Gastrocnemius medialis (tissue), 4 donors: ENCODE measurements around the gene CCDC171. TPM values are rescaled to one million over a fixed set of nuclear protein-coding genes. Genes with fewer than 3 reads are reported as not detected.

Experiments used
- ATAC-seq, 2 donors: fragments of 150-250 bp; one replicate each; pipeline ENCODE4 v1.9.1; 2016
- DNase-seq, 2 donors: peaks; one replicate each; pipeline ENCODE4 v3.0.0-alpha.2; 2019
- H3K27ac ChIP-seq, 4 donors: fragments of 200-600 bp; sonication (generic); 1 replicate in 1 of 4; 2 replicates in 3 of 4; pipeline ENCODE4 v1.5.1; 2016 to 2018; ENCODE audit warnings: mild to moderate bottlenecking in 2 of 4, moderate library complexity in 1 of 4
- H3K27me3 ChIP-seq, 3 donors: fragments of 200-600 bp; sonication (generic) in 2 of 3; 1 replicate in 1 of 3; 2 replicates in 2 of 3; pipeline versions ENCODE4 v1.5.1 to v1.6.0; 2016 to 2019; ENCODE audit warnings: mild to moderate bottlenecking in 1 of 3, moderate library complexity in 1 of 3
- H3K36me3 ChIP-seq, 2 donors: fragments of 200-600 bp; sonication (generic) in 1 of 2; one replicate each; pipeline ENCODE4 v1.5.1; 2017 to 2018
- H3K4me1 ChIP-seq, 2 donors: fragments of 200-600 bp; sonication (generic) in 1 of 2; one replicate each; pipeline ENCODE4 v1.5.1; 2016 to 2017; ENCODE audit warnings: mild to moderate bottlenecking in 2 of 2
- H3K4me3 ChIP-seq, 4 donors: fragments of 200-600 bp; sonication (generic) in 3 of 4; 1 replicate in 1 of 4; 2 replicates in 3 of 4; pipeline ENCODE4 v1.5.1; 2016 to 2019; ENCODE audit warnings: mild to moderate bottlenecking in 2 of 4
- H3K9me3 ChIP-seq, 3 donors: fragments of 200-600 bp; sonication (generic) in 2 of 3; 1 replicate in 1 of 3; 2 replicates in 2 of 3; pipeline ENCODE4 v1.5.1; 2016 to 2019
- POLR2A ChIP-seq, 2 donors: fragments of 450-650 bp; IDR thresholded peaks; one replicate each; pipeline ENCODE4 v1.6.1; 2017; ENCODE audit warnings: antibody characterized with exemption in 2 of 2, mild to moderate bottlenecking in 2 of 2, moderate library complexity in 2 of 2
- in situ Hi-C, 4 donors: fragments of 200-750 bp; cut with MboI; loops; one replicate each; pipeline versions ENCODE4 v1.15.0 to v1.8.0; 2017; ENCODE audit warnings: low sequenced_read_pairs in 4 of 4
- intact Hi-C: fragments of 100-400 bp; cut with DNase I; formaldehyde crosslinking; loops from one replicate; pipeline ENCODE4 v1.15.1; 2023; ENCODE audit warnings: low total_unique reads
- total RNA-seq, 4 donors: library from RNA; depleted of rRNA; stranded (reverse); fragments of >200 nt; gene quantifications; one replicate each; pipeline versions ENCODE4 v1.1.0 to v1.2.3, GENCODE V29; 2016
- TF ChIP-seq, protein P1 (sequence below), 5 experiments: fragments of 450-650 bp in 3 of 5; fragments of 200-600 bp in 2 of 5; sonication (generic) in 2 of 5; IDR thresholded peaks in 4 of 5; conservative IDR thresholded peaks in 1 of 5; 1 replicate in 4 of 5; 2 replicates in 1 of 5; pipeline ENCODE4 v1.5.1; 2016 to 2019; ENCODE audit warnings: antibody characterized with exemption in 5 of 5, mild to moderate bottlenecking in 3 of 5, moderate library complexity in 3 of 5

Gene CCDC171
- total RNA-seq, 4 donors from 2014 or later = 0.61 to 1.7 (median 1.3) TPM

DNA sequence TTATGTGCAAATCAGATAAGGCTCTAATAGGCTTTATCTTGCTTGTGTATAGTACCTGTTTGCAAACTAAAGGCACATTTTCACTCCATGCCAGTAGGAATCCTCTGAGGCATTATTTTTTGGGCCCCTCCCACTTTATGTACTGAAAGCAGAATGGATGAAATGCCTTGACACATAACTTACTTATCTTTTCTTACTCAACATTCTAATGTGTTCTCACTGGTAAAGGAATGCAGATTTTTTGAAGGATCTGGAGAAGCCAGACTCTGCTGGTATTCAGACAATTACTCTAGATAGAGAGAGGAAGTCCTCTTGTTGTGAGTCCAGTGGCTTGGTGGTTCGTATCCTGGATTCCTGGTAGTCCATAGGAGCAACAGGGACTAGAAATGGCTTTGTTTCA is 336.7 kb downstream of the CCDC171 start:
- Histone ChIP-seq H3K27me3 (no peaks in the 10 kb centered on the region), H3K27ac (no peak overlapping the region), H3K36me3 (no peaks in the 10 kb centered on the region), H3K4me3 (no peak overlapping the region), H3K9me3 (no peaks in the 10 kb centered on the region), H3K4me1 (no peaks in the 10 kb centered on the region)
- in situ Hi-C loops = loop anchor here in 1 of 4 donors (25.0 kb wide), 1 partner anchor 1573 kb away; no protein-coding TSS in a partner anchor
- no peak for DNase-seq
- intact Hi-C loops = no loop called here
- no peak for ATAC-seq
- no peak for TF ChIP-seq POLR2A (IDR thresholded peaks at IDR 0.05)
- TF ChIP-seq, protein P1, sequence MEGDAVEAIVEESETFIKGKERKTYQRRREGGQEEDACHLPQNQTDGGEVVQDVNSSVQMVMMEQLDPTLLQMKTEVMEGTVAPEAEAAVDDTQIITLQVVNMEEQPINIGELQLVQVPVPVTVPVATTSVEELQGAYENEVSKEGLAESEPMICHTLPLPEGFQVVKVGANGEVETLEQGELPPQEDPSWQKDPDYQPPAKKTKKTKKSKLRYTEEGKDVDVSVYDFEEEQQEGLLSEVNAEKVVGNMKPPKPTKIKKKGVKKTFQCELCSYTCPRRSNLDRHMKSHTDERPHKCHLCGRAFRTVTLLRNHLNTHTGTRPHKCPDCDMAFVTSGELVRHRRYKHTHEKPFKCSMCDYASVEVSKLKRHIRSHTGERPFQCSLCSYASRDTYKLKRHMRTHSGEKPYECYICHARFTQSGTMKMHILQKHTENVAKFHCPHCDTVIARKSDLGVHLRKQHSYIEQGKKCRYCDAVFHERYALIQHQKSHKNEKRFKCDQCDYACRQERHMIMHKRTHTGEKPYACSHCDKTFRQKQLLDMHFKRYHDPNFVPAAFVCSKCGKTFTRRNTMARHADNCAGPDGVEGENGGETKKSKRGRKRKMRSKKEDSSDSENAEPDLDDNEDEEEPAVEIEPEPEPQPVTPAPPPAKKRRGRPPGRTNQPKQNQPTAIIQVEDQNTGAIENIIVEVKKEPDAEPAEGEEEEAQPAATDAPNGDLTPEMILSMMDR (IDR thresholded peaks at IDR 0.05 in 4 of 5, conservative IDR thresholded peaks at IDR 0.05 in 1 of 5) = no peak

DNA sequence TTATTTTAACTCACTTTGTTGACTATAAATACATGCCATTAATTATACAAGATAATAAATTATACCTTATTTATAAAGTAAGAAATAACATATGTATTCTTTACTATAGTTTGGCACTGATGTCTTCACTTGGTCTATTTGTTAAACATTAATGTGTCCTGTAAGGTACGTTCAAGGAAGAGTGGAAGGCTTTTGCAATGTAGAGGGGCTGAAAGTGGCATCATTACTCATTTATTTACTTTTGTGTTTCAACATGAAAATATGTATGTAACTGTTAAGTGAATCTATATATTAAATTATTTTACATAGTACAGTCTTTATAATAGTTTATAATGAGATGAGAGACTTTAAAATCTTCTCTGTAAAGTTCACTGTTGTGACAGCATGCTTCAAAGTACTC is 348.7 kb downstream of the CCDC171 start:
- DNase-seq = no peak
- intact Hi-C loops = no loop called here

DNA sequence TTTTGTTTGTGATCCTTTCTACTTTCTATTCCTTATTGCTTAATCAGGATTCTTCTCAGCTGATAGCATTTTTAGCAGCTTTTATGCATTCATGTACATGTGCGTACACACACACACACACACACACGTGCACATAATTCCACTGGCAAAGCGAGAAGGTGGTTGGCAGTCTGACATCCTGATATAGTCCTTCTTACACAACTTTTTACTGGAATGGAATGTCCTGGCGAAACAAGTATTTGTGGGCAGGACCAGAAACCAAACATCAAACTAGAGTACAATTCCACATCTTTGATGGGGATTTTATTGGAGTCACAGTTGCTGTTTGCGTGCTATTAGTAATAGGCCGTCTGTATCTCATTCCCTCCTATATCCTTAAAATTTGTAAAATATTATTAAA is 356.5 kb downstream of the CCDC171 start:
- intact Hi-C loops = no loop called here
- no peak for DNase-seq
- H3K27me3 ChIP-seq = no peaks in the 10 kb centered on the region
- in situ Hi-C loops = no loop called here
- no peak overlapping the region for H3K27ac ChIP-seq
- no peak overlapping the region for H3K4me3 ChIP-seq
- H3K9me3 ChIP-seq = peaks cover 0 to 3% (median 0%) of the 10 kb centered on the region in 3 donors
- H3K36me3 ChIP-seq = no peaks in the 10 kb centered on the region
- H3K4me1 ChIP-seq = no peaks in the 10 kb centered on the region
- ATAC-seq = no peak
- TF ChIP-seq, protein P1 (IDR thresholded peaks at IDR 0.05 in 4 of 5, conservative IDR thresholded peaks at IDR 0.05 in 1 of 5) = no peak
- TF ChIP-seq POLR2A (IDR thresholded peaks at IDR 0.05) = no peak

More for the DNA sequence above, 348.7 kb downstream of the CCDC171 start:
- Histone ChIP-seq H3K9me3 (no peaks in the 10 kb centered on the region), H3K4me1 (no peaks in the 10 kb centered on the region), H3K36me3 (no peaks in the 10 kb centered on the region), H3K27me3 (no peaks in the 10 kb centered on the region), H3K4me3 (no peak overlapping the region), H3K27ac (no peak overlapping the region)
- ATAC-seq = no peak
- in situ Hi-C loops = no loop called here
- TF ChIP-seq, protein P1 (IDR thresholded peaks at IDR 0.05 in 4 of 5, conservative IDR thresholded peaks at IDR 0.05 in 1 of 5) = no peak
- no peak for TF ChIP-seq POLR2A (IDR thresholded peaks at IDR 0.05)

DNA sequence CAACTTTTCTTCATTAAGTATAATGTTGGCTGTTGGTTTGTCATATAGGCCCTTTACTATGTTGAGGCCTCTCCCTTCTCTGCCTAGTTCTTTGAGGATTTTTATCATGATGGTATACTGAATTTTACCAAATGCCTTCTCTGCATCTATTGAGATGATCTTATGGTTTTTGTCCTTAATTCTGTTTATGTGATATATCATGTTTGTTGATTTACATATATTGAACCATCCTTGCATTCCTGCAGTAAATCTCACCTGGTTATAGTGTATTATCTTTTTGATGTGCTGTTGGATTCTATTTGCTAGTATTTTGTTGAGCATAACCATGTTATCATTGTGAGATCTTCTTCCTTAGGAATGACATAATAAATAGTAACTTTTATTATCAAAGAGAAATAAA is 362.9 kb downstream of the CCDC171 start:
- in situ Hi-C loops (no loop called here), intact Hi-C loops (loop anchor here (5.0 kb wide), 1 partner anchor 982 kb away; no protein-coding TSS in a partner anchor)
- H3K4me3 ChIP-seq = no peak overlapping the region
- H3K27ac ChIP-seq = no peak overlapping the region
- H3K9me3 ChIP-seq = peaks cover 0 to 3% (median 0%) of the 10 kb centered on the region in 3 donors
- ATAC-seq = no peak
- DNase-seq = no peak
- H3K27me3 ChIP-seq = no peaks in the 10 kb centered on the region
- no peak for TF ChIP-seq POLR2A (IDR thresholded peaks at IDR 0.05)
- TF ChIP-seq, protein P1 (IDR thresholded peaks at IDR 0.05 in 4 of 5, conservative IDR thresholded peaks at IDR 0.05 in 1 of 5) = no peak
- no peaks in the 10 kb centered on the region for H3K4me1 ChIP-seq
- no peaks in the 10 kb centered on the region for H3K36me3 ChIP-seq

DNA sequence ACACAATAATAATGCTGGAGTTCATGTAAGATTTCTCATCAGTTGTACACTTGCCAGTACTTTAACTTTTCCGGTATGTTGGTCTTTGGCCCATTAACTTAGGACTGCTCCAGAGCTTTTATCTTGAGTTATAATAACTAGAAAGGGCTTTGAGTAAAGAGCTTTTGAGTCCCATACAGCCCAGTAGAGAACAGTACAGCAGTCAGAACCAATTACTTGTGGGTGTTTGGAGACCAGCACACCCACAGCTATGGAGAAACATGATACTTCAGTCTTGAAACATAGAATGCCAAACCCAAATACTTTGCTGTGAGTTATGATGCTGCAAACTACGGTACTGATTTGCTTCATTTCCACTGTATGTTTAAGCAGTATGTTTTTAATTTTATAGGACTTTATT is 374.3 kb downstream of the CCDC171 start:
- in situ Hi-C loops = no loop called here
- no peak for TF ChIP-seq POLR2A (IDR thresholded peaks at IDR 0.05)
- TF ChIP-seq, protein P1 (IDR thresholded peaks at IDR 0.05 in 4 of 5, conservative IDR thresholded peaks at IDR 0.05 in 1 of 5) = no peak
- intact Hi-C loops = no loop called here
- Histone ChIP-seq H3K4me1 (no peaks in the 10 kb centered on the region), H3K4me3 (no peak overlapping the region), H3K9me3 (no peaks in the 10 kb centered on the region), H3K27ac (no peak overlapping the region), H3K27me3 (no peaks in the 10 kb centered on the region), H3K36me3 (no peaks in the 10 kb centered on the region)
- DNase-seq (no peak), ATAC-seq (no peak)
